NCI-H128 (cell line): ENCODE data around the gene INPP5A.
"Not testable (repeated sequence)": the region's sequence is repeated elsewhere in the genome, so short reads cannot be mapped to it uniquely, and the experiment has no call there.

Source experiments
- DNase-seq: peaks from one replicate; lab custom pipeline; 2025; ENCODE audit not compliant: unreplicated experiment; lab: John Stamatoyannopoulos, UW

Gene INPP5A

GRCh38 chr10:132562177-132562915 is 24.8 kb downstream of the INPP5A start:
- DNase-seq = no peak

- DNase-seq = no peak
Measured at GRCh38 chr10:132562916-132563456, 25.4 kb downstream of the INPP5A start.

GRCh38 chr10:132563485-132564248 is 26.1 kb downstream of the INPP5A start:
- DNase-seq = no peak

GRCh38 chr10:132564249-132564605 is 26.6 kb downstream of the INPP5A start:
- DNase-seq = no peak

GRCh38 chr10:132564690-132565089 is 27.1 kb downstream of the INPP5A start:
- DNase-seq = no peak

GRCh38 chr10:132565516-132566209 is 28.1 kb downstream of the INPP5A start:
- DNase-seq = no peak

- no peak for DNase-seq
Measured at GRCh38 chr10:132566892-132567291, 29.3 kb downstream of the INPP5A start.

GRCh38 chr10:132570265-132570664 is 32.7 kb downstream of the INPP5A start:
- DNase-seq = no peak

- no peak for DNase-seq
Measured at GRCh38 chr10:132570771-132571649, 33.4 kb downstream of the INPP5A start.

GRCh38 chr10:132571650-132572544 is 34.3 kb downstream of the INPP5A start:
- DNase-seq = no peak

GRCh38 chr10:132572545-132572937 is 35.0 kb downstream of the INPP5A start:
- DNase-seq = no peak

- not testable (repeated sequence) for DNase-seq
Measured at GRCh38 chr10:132572946-132573345, 35.4 kb downstream of the INPP5A start.

GRCh38 chr10:132574288-132574687 is 36.7 kb downstream of the INPP5A start:
- no peak for DNase-seq

- no peak for DNase-seq
Measured at GRCh38 chr10:132574783-132575319, 37.3 kb downstream of the INPP5A start.

- no peak for DNase-seq
Measured at GRCh38 chr10:132575320-132576201, 38.0 kb downstream of the INPP5A start.

GRCh38 chr10:132576671-132577349 is 39.2 kb downstream of the INPP5A start:
- no peak for DNase-seq

- DNase-seq = no peak
Measured at GRCh38 chr10:132577350-132578003, 39.9 kb downstream of the INPP5A start.
